Brain microvascular endothelial cell (primary cell): ENCODE data around the gene INMT.

Experiments used
- DNase-seq: peaks from one replicate; pipeline ENCODE4 v3.0.0-alpha.2; 2020
- H3K27ac ChIP-seq: fragments of 250-450 bp; sonication (Bioruptor Pico); 2 replicates; pipeline ENCODE4 v1.5.1; 2020; ENCODE audit warnings: mild to moderate bottlenecking, moderate library complexity
- H3K27me3 ChIP-seq: fragments of 250-450 bp; sonication (Bioruptor Pico); replicated peaks from 2 replicates; pipeline ENCODE4 v1.5.1; 2020; ENCODE audit warnings: mild to moderate bottlenecking
- H3K36me3 ChIP-seq: fragments of 250-450 bp; sonication (Bioruptor Pico); replicated peaks from 2 replicates; pipeline ENCODE4 v1.5.1; 2020; ENCODE audit warnings: mild to moderate bottlenecking
- H3K4me3 ChIP-seq: 2 replicates; pipeline ENCODE4 v1.5.1; 2011; ENCODE audit warnings: low read depth, mild to moderate bottlenecking, control low read depth, low read length, moderate library complexity
- in situ Hi-C: cut with HindIII; loops from 2 replicates; pipeline ENCODE4 v1.10.0; 2017; ENCODE audit warnings: low sequenced_read_pairs, low pct_ligation_motif_present
- TF ChIP-seq, protein P1 (sequence below): IDR thresholded peaks from 2 replicates; pipeline ENCODE4 v1.5.1; 2011; ENCODE audit warnings: low read depth, mild to moderate bottlenecking, moderate library complexity, low read length, control low read depth, inconsistent platforms; ENCODE audit errors: missing control alignments

Gene INMT

DNA sequence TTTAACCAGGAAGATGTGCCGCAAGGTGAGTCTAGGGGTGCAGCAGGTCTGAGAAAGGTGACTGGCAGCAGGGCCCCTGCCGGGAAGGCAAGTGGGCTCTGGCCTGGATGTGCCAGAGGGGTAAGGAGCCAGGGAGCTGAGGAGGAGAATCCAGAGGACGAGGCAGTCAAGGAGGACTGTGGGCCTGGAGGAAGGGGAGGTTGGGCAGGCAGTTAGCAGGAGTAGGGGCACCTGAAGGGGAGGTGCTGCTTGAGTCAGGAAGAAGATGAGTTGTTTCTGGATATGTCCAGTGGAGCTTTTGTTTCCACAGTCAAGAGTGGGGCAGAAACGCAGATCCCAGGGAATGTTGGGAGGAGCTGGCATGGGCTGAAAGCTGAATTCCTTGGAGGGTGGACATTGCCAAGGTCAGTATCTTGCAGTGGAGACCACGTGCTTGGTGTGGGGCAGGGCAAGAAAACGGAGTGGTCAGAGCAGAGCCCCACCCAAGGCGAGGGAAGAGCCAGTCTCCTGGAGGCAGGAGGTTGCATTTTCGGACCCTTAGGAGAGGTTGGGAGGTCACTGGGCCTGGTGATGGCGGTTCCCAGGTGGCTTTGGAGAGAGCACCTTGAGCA, 53.3 kb downstream of the INMT start:
- no peak overlapping the region for H3K4me3 ChIP-seq
- H3K27me3 ChIP-seq: no peaks in the 10 kb centered on the region
- DNase-seq: no peak
- in situ Hi-C loops: loop anchor here (25.0 kb wide), 1 partner anchor 307 kb away; no protein-coding TSS in a partner anchor
- no peak overlapping the region for H3K27ac ChIP-seq
- H3K36me3 ChIP-seq: no peaks in the 10 kb centered on the region
- TF ChIP-seq, protein P1, sequence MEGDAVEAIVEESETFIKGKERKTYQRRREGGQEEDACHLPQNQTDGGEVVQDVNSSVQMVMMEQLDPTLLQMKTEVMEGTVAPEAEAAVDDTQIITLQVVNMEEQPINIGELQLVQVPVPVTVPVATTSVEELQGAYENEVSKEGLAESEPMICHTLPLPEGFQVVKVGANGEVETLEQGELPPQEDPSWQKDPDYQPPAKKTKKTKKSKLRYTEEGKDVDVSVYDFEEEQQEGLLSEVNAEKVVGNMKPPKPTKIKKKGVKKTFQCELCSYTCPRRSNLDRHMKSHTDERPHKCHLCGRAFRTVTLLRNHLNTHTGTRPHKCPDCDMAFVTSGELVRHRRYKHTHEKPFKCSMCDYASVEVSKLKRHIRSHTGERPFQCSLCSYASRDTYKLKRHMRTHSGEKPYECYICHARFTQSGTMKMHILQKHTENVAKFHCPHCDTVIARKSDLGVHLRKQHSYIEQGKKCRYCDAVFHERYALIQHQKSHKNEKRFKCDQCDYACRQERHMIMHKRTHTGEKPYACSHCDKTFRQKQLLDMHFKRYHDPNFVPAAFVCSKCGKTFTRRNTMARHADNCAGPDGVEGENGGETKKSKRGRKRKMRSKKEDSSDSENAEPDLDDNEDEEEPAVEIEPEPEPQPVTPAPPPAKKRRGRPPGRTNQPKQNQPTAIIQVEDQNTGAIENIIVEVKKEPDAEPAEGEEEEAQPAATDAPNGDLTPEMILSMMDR: no peak

DNA sequence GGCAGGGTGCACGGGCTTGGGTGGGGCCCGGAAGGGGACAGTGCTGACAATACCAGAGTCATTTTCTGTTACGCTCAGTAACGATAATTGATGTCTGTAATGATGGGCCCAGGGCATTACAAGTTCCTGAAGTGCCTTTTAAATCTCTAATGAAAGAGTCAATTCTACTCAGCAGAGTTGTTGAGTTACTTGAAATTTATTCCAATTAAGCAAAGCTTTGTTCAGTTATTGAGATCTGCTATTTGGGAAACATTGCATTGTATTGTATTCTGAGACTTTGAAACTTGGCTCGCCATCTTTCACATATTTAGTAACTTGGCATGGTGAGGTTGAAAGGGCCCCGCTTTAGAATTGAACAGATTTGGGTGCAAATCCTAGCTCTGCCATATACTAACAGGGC, 54.0 kb downstream of the INMT start:
- no peak overlapping the region for H3K4me3 ChIP-seq
- H3K36me3 ChIP-seq: no peaks in the 10 kb centered on the region
- no peak overlapping the region for H3K27ac ChIP-seq
- no peaks in the 10 kb centered on the region for H3K27me3 ChIP-seq
- no peak for DNase-seq
- in situ Hi-C loops: loop anchor here (25.0 kb wide), 1 partner anchor 306 kb away; no protein-coding TSS in a partner anchor
- TF ChIP-seq, protein P1: no peak
